ENCODE results near the gene QTRT2.

The QTRT2 gene

DNA sequence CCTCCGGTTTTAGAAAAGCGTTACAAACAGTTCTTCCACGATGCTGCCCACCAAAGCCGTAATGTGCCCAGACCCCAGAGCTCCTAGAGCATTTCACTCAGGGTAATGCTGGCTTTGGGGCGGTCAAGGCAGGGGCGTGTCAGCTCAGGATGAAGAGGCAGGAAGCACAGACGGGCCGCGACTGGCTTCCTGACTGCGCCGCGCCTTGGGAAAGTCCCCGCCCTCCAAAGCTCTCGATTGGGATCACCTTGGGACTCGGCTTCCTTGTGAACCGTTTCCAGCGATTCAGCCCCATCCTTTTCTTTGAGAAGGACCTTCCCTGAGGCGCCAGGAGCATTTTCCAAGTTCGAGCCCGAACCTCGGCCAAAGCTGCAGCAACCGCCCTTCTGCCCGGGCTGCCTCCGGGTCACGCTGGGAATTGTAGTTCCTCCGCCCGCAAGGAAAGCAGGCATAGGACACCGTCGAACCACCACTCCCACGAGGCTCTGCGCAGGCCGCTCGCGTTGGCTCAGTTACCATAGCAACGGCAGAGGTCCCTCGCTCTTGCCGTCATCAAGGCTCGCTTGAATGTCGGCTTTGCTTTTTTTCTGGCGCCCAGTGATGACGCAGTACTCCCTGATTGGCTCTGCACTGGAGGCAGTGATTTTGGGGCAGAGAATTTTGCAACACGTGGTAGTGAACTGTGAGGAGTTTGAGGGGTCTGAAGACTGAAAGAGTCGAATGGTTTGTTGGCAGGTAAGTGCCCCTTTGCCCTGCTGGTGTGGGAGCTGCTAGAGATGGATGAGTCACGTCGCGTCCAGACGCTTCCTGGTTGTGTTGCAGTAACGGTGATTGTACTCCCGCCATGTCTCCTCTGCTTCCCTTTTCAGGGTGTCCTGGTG lies at the start of gene QTRT2, which contains the start of gene CCDC191:
QTRT2 (plus strand) TSS at position 608 of the 881 bp plus-strand sequence. CDS start 8,521 bp downstream, outside the sequence.
CCDC191 (minus strand) TSS at position 397 of the 881 bp plus-strand sequence; CDS start at position 337, 60 bp downstream.
- DNase-seq (ENCODE audit: low read depth): peak; percentile 93

DNA sequence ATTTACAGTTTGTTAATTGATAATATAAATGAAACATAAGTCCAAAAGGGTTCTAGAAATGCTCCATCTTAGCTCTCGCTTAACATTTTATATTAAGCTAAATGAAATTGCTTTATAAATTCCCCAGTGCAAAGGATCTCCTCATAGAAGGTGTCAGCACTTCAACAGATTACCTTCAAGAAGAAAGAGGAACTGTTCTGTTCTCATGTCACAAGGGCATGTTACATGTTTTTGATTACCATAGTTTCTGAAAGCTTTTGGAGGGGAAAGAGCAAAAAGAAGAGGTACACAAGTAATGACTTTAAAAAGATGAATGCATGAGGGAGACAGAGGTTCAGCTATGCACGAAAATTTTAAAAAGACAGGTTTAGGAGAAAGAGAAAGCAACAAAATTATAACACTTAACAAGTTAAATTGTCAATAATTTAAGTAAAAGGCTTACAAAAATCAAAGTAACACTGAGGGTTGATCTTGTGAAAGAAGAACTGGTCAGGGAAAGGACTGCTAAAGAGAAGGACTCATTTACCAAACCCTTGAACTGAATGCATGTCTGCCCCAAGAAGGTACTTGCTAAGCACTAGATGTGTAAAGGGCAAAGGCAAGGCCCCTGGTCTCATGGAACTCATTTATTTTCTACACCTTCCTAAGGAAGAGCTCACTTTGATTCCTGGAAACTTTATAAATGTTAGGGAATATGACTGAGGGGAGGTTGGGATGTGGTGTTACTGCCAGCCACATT lies 45.3 kb upstream of the QTRT2 start:
- DNase-seq (ENCODE audit: low read depth): no peak

DNA sequence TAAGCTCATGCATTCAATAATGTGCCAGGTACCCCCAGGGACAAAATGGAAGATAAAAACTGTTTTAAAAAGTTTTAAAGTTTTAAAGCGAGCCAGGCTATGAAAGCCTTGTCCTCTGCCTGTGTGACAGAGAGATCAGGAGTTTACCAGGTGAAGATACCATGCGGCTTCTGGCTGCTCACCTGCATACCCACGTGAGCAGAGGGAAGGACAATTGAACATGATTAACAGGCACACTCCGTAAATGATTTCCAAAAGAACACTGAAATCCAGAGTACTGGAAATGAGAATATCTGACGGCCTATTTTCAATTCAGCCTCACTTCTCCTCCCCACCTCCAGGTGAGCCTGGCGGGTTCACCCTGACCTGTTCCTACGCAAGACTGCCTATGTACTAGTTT lies 42.3 kb upstream of the QTRT2 start:
- DNase-seq (ENCODE audit: low read depth): no peak

DNA sequence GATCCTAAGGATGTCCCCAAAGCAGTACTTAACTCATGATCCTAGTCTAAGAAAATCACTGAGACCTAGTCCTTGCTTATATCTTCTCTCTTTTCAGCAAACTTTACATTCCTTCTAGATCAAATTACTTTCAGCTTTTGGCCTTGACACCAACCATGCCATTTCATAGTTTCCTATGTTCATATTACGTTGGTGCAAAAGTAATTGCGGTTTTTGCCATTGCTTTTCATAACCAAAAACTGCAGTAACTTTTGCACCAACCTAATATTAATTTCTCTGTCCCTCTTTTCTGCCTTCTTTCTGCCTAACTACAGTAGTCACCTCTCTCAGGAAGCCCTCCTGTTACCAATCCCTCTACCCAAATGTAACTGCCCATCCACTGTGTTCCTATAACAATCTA lies 37.1 kb upstream of the QTRT2 start:
- no peak for DNase-seq (ENCODE audit: low read depth)

- DNase-seq (ENCODE audit: low read depth): no peak
Measured at GRCh38 chr3:114020907-114021306, 35.6 kb upstream of the QTRT2 start.

DNA sequence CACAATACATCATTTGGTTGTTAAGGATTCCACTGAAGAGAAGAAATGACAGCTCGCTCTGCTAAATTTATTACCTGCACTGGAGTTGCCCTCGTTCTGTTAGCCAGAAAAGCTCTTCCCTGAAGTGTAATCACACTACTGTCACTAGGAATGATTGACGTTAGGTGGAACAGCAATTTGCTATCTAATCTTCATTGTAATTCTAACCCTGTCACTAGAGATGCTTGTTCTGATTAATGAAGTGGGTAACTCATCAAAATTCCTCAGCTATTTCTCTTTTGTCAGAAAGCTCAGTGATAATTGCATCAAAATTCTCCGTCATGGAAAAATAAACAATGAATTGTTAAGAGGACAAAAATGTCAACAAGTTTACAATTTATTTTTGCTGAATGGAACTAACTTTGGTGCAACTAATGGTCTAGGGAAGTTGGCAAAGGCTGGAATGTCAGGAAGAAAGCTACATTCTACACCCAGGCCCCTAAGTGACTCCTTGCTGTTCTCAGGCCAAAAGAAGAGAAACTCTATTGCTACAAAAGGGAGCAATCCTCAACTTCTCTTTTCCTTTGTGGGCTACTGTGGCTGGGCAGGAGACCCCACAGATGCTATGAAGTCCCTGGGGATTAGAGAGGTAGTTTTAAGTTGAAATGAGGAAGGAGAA lies 34.3 kb upstream of the QTRT2 start:
- DNase-seq (ENCODE audit: low read depth): no peak

DNA sequence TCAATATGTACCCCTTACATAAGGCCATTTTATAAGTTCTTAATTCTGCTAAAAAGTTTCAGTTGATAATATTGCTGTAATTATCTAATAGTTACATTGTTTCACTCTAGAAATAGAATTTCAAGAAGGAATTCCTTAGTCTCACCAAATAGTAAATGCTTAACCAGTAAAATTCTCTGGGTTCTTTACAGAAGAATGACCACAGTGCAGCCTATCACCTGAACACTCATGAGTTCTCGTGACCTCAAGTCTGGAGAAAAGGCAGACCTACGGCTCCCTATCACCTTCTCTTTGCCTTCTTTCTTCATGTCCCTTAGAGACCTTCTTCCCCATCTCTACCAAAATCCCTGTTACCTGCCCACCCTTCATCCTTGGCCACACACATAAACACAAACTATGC lies 31.1 kb upstream of the QTRT2 start:
- no peak for DNase-seq (ENCODE audit: low read depth)

- no peak for DNase-seq (ENCODE audit: low read depth)
Measured at GRCh38 chr3:114026331-114026730, 30.2 kb upstream of the QTRT2 start.

DNA sequence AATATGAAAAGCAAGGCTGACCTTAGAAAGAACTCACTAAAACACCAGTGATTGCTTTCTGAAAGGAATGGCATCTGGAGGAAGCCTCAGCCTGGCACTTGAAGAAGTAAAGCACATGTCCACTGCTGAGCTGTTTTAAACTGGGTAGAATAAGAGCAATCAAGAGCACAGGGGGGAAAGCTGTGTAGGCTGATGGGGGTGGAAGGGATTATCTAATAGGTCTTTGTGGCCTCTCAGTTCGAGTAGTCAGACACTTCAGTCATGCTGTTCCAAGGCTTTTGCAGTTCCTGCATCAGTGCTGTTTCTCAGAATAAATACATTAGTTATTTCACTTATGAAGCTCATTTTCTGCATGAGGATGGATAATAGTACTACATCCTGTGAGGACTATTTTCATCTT lies 22.8 kb upstream of the QTRT2 start:
- DNase-seq (ENCODE audit: low read depth): no peak

DNA sequence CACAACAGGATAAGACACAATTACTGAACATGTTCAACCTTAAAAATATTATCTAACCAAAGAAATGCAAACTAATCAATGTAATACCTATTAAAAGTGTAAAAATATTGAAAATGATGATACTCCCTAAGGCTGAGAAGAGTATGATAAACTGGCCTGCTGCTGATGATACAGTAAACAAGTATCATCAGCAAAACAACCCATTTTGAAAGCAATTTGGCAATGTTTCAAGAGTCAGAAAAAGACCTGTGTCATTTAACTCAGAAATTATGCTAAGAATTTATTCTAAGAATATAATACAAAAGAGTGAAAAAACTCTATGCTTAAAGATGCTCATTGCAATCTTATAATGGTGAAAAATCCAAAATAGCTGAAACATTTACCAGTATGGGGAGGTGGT lies 22.3 kb upstream of the QTRT2 start:
- DNase-seq (ENCODE audit: low read depth): no peak

GRCh38 chr3:114034787-114035545 lies 21.6 kb upstream of the QTRT2 start:
- DNase-seq (ENCODE audit: low read depth): no peak

DNA sequence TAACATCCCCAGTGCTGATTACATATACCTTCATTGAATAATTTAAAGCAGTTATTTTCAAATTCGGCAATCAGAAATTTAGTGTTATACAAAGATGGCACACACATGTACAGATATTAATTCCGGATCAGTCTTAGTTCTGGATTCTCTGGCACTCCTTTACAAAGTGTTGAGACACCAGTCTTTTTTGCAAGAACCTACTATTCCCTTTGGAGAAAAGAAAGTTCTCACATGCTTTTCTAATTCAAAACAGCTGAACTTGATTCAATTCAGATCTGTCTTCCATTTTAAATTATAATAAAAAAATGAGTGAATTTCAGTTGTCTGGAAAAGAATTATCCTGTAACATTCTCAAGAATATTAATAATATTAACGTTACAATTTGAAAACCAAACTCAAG lies 20.6 kb upstream of the QTRT2 start:
- no peak for DNase-seq (ENCODE audit: low read depth)

DNA sequence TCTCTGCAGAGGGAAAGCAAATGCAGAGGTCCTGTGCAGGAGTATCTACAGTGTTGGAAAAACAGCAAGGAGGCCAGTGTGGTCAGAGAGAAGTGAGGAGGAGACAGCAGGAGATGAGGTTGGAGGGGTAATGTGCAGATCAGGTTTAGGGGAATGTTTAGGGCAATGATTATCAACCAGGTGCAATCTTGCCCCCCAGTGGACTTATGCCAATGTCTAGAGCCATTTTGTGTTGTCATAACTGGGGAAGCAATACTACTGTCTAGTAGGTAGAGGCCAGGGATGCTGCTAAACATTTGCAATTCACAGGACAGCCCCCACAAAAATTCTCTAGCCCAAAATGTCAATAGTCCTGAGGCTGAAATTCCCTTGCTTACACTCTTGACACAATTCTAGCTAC lies 13.3 kb upstream of the QTRT2 start:
- DNase-seq (ENCODE audit: low read depth): no peak

GRCh38 chr3:114052216-114052615 lies 4.3 kb upstream of the QTRT2 start:
- DNase-seq (ENCODE audit: low read depth): no peak

DNA sequence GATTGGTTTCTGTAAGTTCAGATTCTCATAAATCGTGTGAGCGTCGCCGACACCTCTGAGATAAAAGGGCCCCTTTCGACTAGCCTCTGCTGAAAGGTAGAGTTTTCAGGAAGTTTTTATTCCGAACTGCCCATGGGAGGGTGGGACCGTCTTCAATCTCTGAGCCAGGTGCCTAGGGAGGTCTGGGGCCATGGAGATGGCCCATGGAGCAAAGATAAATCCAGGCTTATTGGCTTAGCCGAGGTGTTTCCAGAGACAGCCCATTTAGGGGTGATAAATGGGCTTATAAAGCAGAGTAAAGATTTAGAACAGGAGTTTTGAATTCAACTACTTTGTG lies 442 bp downstream of the QTRT2 start:
- DNase-seq (ENCODE audit: low read depth): no peak

DNA sequence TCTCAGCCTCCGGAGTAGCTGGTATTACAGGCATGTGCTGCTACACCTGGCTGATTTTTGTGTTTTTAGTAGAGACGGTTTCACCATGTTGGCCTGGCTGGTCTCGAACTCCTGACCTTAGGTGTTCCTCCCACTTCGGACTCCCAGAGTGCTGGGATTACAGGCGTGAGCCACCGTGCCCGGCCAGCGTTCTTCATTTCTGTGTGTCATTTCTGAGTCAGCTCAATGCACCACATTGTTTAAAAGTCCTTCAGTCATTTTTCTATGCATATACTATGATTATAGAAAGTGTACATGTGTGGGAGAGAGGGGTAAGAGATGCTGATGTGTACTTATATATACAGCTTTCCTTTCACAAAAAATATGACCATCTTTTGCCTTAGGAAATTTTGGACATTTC lies 2.1 kb downstream of the QTRT2 start:
- DNase-seq (ENCODE audit: low read depth): no peak

- DNase-seq (ENCODE audit: low read depth): no peak
Measured at GRCh38 chr3:114060906-114061655, 4.5 kb downstream of the QTRT2 start.

- DNase-seq (ENCODE audit: low read depth): no peak
Measured at GRCh38 chr3:114067804-114068203, 11.3 kb downstream of the QTRT2 start.

GRCh38 chr3:114068336-114068735 lies 11.8 kb downstream of the QTRT2 start:
- no peak for DNase-seq (ENCODE audit: low read depth)

GRCh38 chr3:114071786-114072185 lies 15.2 kb downstream of the QTRT2 start:
- no peak for DNase-seq (ENCODE audit: low read depth)

- no peak for DNase-seq (ENCODE audit: low read depth)
Measured at GRCh38 chr3:114076711-114077110, 20.2 kb downstream of the QTRT2 start.

All from activated T-cell treated with anti-CD3 and anti-CD28 coated beads for 1 hour (primary cell).